Naive B cell (primary cell): ENCODE results near the gene SNED1. TPM values are rescaled to one million over a fixed set of nuclear protein-coding genes. Genes with fewer than 3 reads are reported as not detected.

ENCODE experiments used
- ATAC-seq, 2 donors: fragments of 150-1000 bp; cut with Tn5 transposase; 2 replicates each; pipeline ENCODE4 v1.10.0; 2021; ENCODE audit warnings: low read depth in 2 of 2, mild to moderate bottlenecking in 2 of 2, moderate library complexity in 2 of 2
- DNase-seq: peaks from one replicate; pipeline ENCODE4 v3.0.0; 2022
- H3K27ac Mint-ChIP-seq, 6 donors: one replicate each; pipeline ENCODE4 v1.8.0; 2020 to 2022; ENCODE audit warnings: mild to moderate bottlenecking in 6 of 6, mixed read lengths in 6 of 6, moderate library complexity in 5 of 6, inconsistent platforms in 2 of 6
- H3K27me3 Mint-ChIP-seq, 3 donors: one replicate each; pipeline ENCODE4 v1.8.0; 2021 to 2022; ENCODE audit warnings: mixed read lengths in 3 of 3, mild to moderate bottlenecking in 1 of 3
- H3K36me3 Mint-ChIP-seq, 2 donors: one replicate each; pipeline ENCODE4 v1.8.0; 2020 to 2022; ENCODE audit warnings: mixed read lengths in 2 of 2, inconsistent platforms in 1 of 2, mild to moderate bottlenecking in 1 of 2
- H3K4me1 Mint-ChIP-seq, 3 donors: one replicate each; pipeline ENCODE4 v1.8.0; 2020 to 2022; ENCODE audit warnings: mixed read lengths in 3 of 3, inconsistent platforms in 1 of 3, mild to moderate bottlenecking in 1 of 3, moderate library complexity in 1 of 3
- H3K4me3 Mint-ChIP-seq, 8 donors: one replicate each; pipeline ENCODE4 v1.8.0; 2020 to 2022; ENCODE audit warnings: mild to moderate bottlenecking in 8 of 8, mixed read lengths in 8 of 8, moderate library complexity in 8 of 8, inconsistent platforms in 2 of 8
- H3K9me3 Mint-ChIP-seq, 7 donors: one replicate each; pipeline ENCODE4 v1.8.0; 2020 to 2022; ENCODE audit warnings: mixed read lengths in 7 of 7, mild to moderate bottlenecking in 5 of 7, inconsistent platforms in 2 of 7, moderate library complexity in 1 of 7
- polyA plus RNA-seq, 6 donors: library from polyadenylated mRNA; unstranded; fragments of 300-500 nt; fragmentation: Illumina TruSeq; gene quantifications; one replicate each; pipeline ENCODE4 v1.2.3, GENCODE V29; 2021; ENCODE audit warnings: low read depth in 6 of 6

SNED1 gene
- polyA plus RNA-seq, result 1 to 10 TPM in 5 of 6 donors, under 1 TPM in 1; 0.75 to 3.2 (median 1.3) TPM

DNA sequence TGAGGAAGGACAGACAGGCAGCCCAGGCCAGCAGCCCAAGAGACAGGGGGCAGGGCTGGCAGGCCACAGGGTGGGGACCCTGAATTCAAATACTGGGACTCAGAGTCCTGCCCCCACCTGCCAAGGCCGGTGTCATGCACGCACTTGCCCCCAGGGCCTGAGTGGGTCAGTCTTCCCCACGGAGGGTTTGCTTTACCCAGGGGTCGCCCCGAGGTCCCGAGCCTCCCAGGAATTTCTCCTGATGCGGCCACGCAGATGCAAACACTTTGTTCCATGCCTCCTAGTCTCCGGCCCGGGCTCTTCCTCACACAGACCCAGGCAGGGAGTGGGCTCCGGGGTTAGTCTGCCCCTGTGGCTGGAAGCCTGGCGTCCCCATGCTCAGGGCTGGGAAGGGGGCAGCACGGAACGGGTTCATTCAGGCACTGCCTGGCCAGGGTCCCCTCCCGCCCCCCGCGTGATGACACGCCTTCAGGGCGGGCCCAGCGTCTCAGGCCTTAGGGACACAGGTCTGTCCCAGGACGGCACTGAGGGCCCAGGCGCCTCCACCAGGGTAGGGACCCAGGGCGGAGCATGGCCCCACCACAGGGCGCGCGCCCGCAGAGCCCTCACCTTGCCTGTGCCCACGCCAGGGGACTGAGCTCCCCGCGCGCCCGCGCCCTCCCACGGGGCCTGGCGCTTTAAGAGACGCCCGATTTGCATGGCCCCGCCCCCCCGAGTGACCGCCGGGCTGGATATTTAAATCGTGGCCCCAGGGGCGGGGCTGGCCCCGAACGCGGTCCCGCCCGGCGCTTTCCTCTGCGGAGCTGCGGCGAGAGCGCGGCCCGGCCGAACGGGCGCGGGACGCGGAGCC is at the start of gene SNED1:
Gene SNED1 (plus strand): TSS at position 763 of the 850 bp plus-strand sequence. CDS start 220 bp downstream, outside the sequence.
- H3K27me3 Mint-ChIP-seq, result peaks cover 38 to 78% (median 46%) of the 10 kb centered on the region in 3 donors

GRCh38 chr2:240948905-240949790 is 49.3 kb upstream of the SNED1 start:
- Mint-ChIP-seq H3K4me3 (no peak overlapping the region), H3K4me1 (no peaks in the 10 kb centered on the region), H3K9me3 (no peaks in the 10 kb centered on the region), H3K27ac (no peak overlapping the region), H3K27me3 (peaks cover 8 to 16% (median 9%) of the 10 kb centered on the region in 3 donors), H3K36me3 (no peaks in the 10 kb centered on the region)
- ATAC-seq (no peak), DNase-seq (no peak)

More for the DNA sequence above, at the start of gene SNED1:
- peak; percentile 66 to 75 for ATAC-seq
- peaks cover 0 to 10% of the 10 kb centered on the region in 2 donors for H3K36me3 Mint-ChIP-seq
- peak within 1 kb of the TSS in 2 of 6 donors; percentile 68 to 75 for H3K27ac Mint-ChIP-seq
- peaks cover 0 to 5% (median 1%) of the 10 kb centered on the region in 7 donors for H3K9me3 Mint-ChIP-seq
- peak; percentile 53 for DNase-seq
- peaks cover 6 to 12% (median 7%) of the 10 kb centered on the region in 3 donors for H3K4me1 Mint-ChIP-seq
- peak within 1 kb of the TSS in 7 of 8 donors; percentile 47 to 82 (median 75) for H3K4me3 Mint-ChIP-seq

- H3K4me1 Mint-ChIP-seq, result no peaks in the 10 kb centered on the region
- H3K4me3 Mint-ChIP-seq, result no peak overlapping the region
- no peak for ATAC-seq
- H3K27me3 Mint-ChIP-seq, result peaks cover 8 to 23% (median 10%) of the 10 kb centered on the region in 3 donors
- no peak for DNase-seq
- H3K27ac Mint-ChIP-seq, result no peak overlapping the region
- H3K36me3 Mint-ChIP-seq, result no peaks in the 10 kb centered on the region
- H3K9me3 Mint-ChIP-seq, result no peaks in the 10 kb centered on the region
These were observed 48.4 kb upstream of the SNED1 start for GRCh38 chr2:240949791-240950705.

- Mint-ChIP-seq H3K4me1 (no peaks in the 10 kb centered on the region), H3K4me3 (no peak overlapping the region), H3K9me3 (no peaks in the 10 kb centered on the region), H3K36me3 (no peaks in the 10 kb centered on the region), H3K27me3 (peaks cover 8 to 17% (median 11%) of the 10 kb centered on the region in 3 donors), H3K27ac (no peak overlapping the region)
- no peak for ATAC-seq
- no peak for DNase-seq
These were observed 47.3 kb upstream of the SNED1 start for GRCh38 chr2:240951045-240951594.

- Mint-ChIP-seq H3K27me3 (peaks cover 11 to 22% (median 13%) of the 10 kb centered on the region in 3 donors), H3K4me3 (no peak overlapping the region), H3K4me1 (no peaks in the 10 kb centered on the region), H3K36me3 (no peaks in the 10 kb centered on the region), H3K9me3 (no peaks in the 10 kb centered on the region), H3K27ac (no peak overlapping the region)
- ATAC-seq, result no peak
- no peak for DNase-seq
These were observed 45.7 kb upstream of the SNED1 start for GRCh38 chr2:240952496-240953246.

GRCh38 chr2:240953426-240954410 is 44.7 kb upstream of the SNED1 start:
- no peak overlapping the region for H3K4me3 Mint-ChIP-seq
- H3K9me3 Mint-ChIP-seq, result no peaks in the 10 kb centered on the region
- no peak for DNase-seq
- peak overlapping the region in 1 of 6 donors; percentile 49 for H3K27ac Mint-ChIP-seq
- no peaks in the 10 kb centered on the region for H3K36me3 Mint-ChIP-seq
- no peaks in the 10 kb centered on the region for H3K4me1 Mint-ChIP-seq
- ATAC-seq, result no peak
- peaks cover 7 to 22% (median 11%) of the 10 kb centered on the region in 3 donors for H3K27me3 Mint-ChIP-seq

DNA sequence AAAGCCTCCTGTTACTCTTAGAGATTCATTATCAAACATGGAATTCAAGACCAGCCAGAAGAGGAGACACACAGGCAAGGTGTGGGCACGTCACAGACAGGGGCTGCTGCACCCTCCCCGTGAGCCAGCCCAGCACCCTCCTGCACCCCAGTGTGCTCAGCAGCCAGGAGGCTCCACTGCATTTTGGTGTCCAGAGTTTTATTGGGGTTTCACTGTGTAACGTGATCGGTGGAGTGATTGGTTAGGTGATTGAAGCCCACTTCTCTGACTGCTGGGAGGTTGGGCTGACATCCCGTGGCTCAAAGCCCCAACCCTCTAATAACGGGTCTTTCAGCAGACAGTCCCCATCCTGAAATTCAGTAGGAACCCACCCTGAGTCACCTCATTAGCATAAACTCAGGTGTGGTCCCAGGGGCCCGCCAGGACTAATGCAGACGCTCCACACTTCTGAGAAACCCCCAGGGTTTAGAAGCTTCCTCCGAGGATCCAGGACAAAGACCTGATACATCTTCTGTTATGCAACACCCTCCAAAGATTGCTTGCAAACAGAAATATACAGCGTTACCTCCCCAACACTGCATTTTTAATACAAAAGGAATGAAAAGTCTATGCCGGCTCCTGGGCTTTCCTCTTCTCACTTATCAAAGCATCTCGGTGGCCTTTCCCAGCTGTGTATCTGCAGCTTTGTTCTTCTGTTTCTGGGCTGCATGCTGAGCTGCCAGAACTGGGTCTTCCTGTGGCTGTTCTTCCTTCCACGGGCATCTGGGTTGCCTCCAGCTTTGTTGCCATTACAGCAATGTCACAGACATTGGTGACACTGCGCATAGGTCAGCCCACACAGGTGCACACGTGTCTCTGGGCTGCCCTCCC is 43.7 kb upstream of the SNED1 start:
- DNase-seq, result no peak
- no peak for ATAC-seq
- no peak overlapping the region for H3K4me3 Mint-ChIP-seq
- H3K9me3 Mint-ChIP-seq, result no peaks in the 10 kb centered on the region
- H3K4me1 Mint-ChIP-seq, result no peaks in the 10 kb centered on the region
- peaks cover 7 to 29% (median 11%) of the 10 kb centered on the region in 3 donors for H3K27me3 Mint-ChIP-seq
- H3K27ac Mint-ChIP-seq, result peak overlapping the region in 2 of 6 donors; percentile 12 to 49
- H3K36me3 Mint-ChIP-seq, result no peaks in the 10 kb centered on the region

- Mint-ChIP-seq H3K9me3 (no peaks in the 10 kb centered on the region), H3K27me3 (peaks cover 7 to 35% (median 11%) of the 10 kb centered on the region in 3 donors), H3K27ac (peak overlapping the region in 1 of 6 donors; percentile 12), H3K4me1 (peaks cover 0 to 4% (median 0%) of the 10 kb centered on the region in 3 donors), H3K4me3 (no peak overlapping the region), H3K36me3 (no peaks in the 10 kb centered on the region)
- ATAC-seq (no peak), DNase-seq (no peak)
These were observed 42.9 kb upstream of the SNED1 start for GRCh38 chr2:240955306-240956170.

GRCh38 chr2:240956171-240956934 is 42.1 kb upstream of the SNED1 start:
- DNase-seq, result no peak
- ATAC-seq, result no peak
- Mint-ChIP-seq H3K27ac (no peak overlapping the region), H3K4me1 (peaks cover 0 to 4% (median 0%) of the 10 kb centered on the region in 3 donors), H3K36me3 (no peaks in the 10 kb centered on the region), H3K4me3 (no peak overlapping the region), H3K9me3 (no peaks in the 10 kb centered on the region), H3K27me3 (peaks cover 7 to 35% (median 11%) of the 10 kb centered on the region in 3 donors)
